ENCODE results near the gene HSPE1. TPM values are rescaled to one million over a fixed set of nuclear protein-coding genes. Genes with fewer than 3 reads are reported as not detected.

The HSPE1 gene
- total and polyA plus RNA-seq, 2 donors (not counting 3 experiments of a cell fraction or from before 2014, with no cell fraction given) = 59.8 to 145 TPM

GRCh38 chr2:197500503-197501131, 438 bp downstream of the HSPE1 start:
- H4K20me1 ChIP-seq (replicated peaks; ENCODE audit: control insufficient read depth, extremely low read depth, insufficient read depth, low read length) = peaks cover 2% of the 10 kb centered on the region
- no peaks in the 10 kb centered on the region for H3K9me1 ChIP-seq (replicated peaks; ENCODE audit: control insufficient read depth, extremely low read depth, insufficient read depth, low read length)
- CTCF ChIA-PET = interaction anchor here (1.0 to 1.1 kb wide), 3 partner anchors 16 to 278 kb away, joined by 3 to 6 read pairs (median 4); partner anchors contain the start of gene SF3B1
- no peak for TF ChIP-seq POLR2AphosphoS5 (IDR thresholded peaks at IDR 0.05; ENCODE audit: insufficient read depth, low read depth, low read length)
- TF ChIP-seq JUN (IDR thresholded peaks at IDR 0.05; ENCODE audit: borderline replicate concordance, insufficient read depth, insufficient read length, low read depth) = no peak
- TF ChIP-seq MYC (IDR thresholded peaks at IDR 0.05; ENCODE audit: low read depth, low read length) = no peak
- TF ChIP-seq POLR2A (IDR thresholded peaks at IDR 0.05; ENCODE audit: low read depth, low read length) = no peak
- TF ChIP-seq, protein P1, sequence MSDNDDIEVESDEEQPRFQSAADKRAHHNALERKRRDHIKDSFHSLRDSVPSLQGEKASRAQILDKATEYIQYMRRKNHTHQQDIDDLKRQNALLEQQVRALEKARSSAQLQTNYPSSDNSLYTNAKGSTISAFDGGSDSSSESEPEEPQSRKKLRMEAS (IDR thresholded peaks at IDR 0.05; ENCODE audit: insufficient read depth, insufficient read length) = no peak
- no peak for TF ChIP-seq GATA2 (IDR thresholded peaks at IDR 0.05; ENCODE audit: insufficient read depth, insufficient read length, low read depth, low read length)
- TF ChIP-seq FOS (IDR thresholded peaks at IDR 0.05; ENCODE audit: borderline replicate concordance, insufficient read depth, low read length) = no peak
- TF ChIP-seq EZH2 (IDR thresholded peaks at IDR 0.05; ENCODE audit: borderline replicate concordance, low read depth, low read length, severe bottlenecking) = no peak
- no peak for TF ChIP-seq CTCF (IDR thresholded peaks at IDR 0.05; ENCODE audit: extremely low read depth in 1 of 2, insufficient read depth in 1 of 2, low read depth in 1 of 2, low read length in 2 of 2)
- H3K79me2 ChIP-seq (ENCODE audit: control insufficient read depth, insufficient read depth, low read length) = peaks cover 68% of the 10 kb centered on the region
- H3K4me3 ChIP-seq (replicated peaks in 1 of 3; ENCODE audit: insufficient read depth in 1 of 3, low read depth in 1 of 3, low read length in 3 of 3) = peak overlapping the region; percentile 60 to 93 (median 68)
- POLR2A ChIA-PET = interaction anchor here (1.0 to 2.7 kb wide), 5 partner anchors 9 to 175 kb away, joined by 3 to 13 read pairs (median 4); partner anchors contain the start of genes COQ10B, MOB4 and RFTN2
- H3K9ac ChIP-seq (replicated peaks; ENCODE audit: extremely low read depth, insufficient read depth, low read length) = peak overlapping the region; percentile 67
- intact Hi-C loops (cut with micrococcal nuclease) = loop anchor here (1.0 to 5.0 kb wide), 7 partner anchors 15 to 278 kb away; partner anchors contain the start of genes COQ10B, MARS2, RFTN2 and SF3B1
- dilution Hi-C loops (cut with MboI; ENCODE audit: extremely low pct_ligation_motif_present, low sequenced_read_pairs) = no loop called here
- FAIRE-seq (no peak), DNase-seq (ENCODE audit: low read depth, low spot score) (peak; percentile 62)
- peak overlapping the region; percentile 74 for H3K4me2 ChIP-seq (ENCODE audit: insufficient read depth, low read length)
- peak overlapping the region; percentile 2 for H2AFZ ChIP-seq (ENCODE audit: low read depth, low read length)
- no peaks in the 10 kb centered on the region for H3K9me3 ChIP-seq (replicated peaks; ENCODE audit: control insufficient read depth, insufficient read depth, low read length)
- peaks cover 4 to 16% of the 10 kb centered on the region in 2 experiments for H3K36me3 ChIP-seq (ENCODE audit: control insufficient read depth in 2 of 2, extremely low read depth in 1 of 2, insufficient read depth in 2 of 2, low read length in 2 of 2)
- H3K27ac ChIP-seq (ENCODE audit: insufficient read depth, low read depth, low read length) = peak overlapping the region; percentile 75
- peaks cover 44% of the 10 kb centered on the region for H3K4me1 ChIP-seq (ENCODE audit: control insufficient read depth, extremely low read depth, insufficient read depth, low read length)
- no peaks in the 10 kb centered on the region for H3K27me3 ChIP-seq (ENCODE audit: control insufficient read depth in 2 of 2, insufficient read depth in 2 of 2, low read length in 2 of 2)
- BruUV-seq (replicated peaks) = TSS peak; percentile 67
